SK-N-DZ (cell line): Measurements from ENCODE around the gene S100A11.

Source experiments
- DNase-seq: peaks from one replicate; pipeline ENCODE4 v3.0.0-alpha.2; 2015; ENCODE audit warnings: low spot score

Gene S100A11

DNA sequence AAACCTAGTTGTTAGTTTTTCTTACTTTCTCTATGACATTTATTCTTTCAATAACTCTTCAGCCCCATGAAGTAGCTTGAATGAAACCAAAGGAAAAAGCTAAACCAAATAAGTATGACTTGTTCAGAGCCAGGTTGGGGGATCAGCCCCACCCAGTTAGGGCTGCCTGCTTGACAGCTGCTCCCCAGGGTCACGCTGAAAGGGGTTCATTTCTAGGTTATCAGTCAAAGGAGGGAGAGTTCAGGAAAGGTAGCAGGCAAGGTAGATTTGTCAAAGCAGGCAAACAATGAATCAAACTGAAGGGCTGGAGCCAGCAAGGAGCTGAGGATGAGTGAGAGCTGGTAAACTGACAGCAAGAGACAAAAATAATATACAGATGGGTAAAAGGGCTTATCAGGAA lies 3.1 kb upstream of the S100A11 start:
- DNase-seq: no peak

DNA sequence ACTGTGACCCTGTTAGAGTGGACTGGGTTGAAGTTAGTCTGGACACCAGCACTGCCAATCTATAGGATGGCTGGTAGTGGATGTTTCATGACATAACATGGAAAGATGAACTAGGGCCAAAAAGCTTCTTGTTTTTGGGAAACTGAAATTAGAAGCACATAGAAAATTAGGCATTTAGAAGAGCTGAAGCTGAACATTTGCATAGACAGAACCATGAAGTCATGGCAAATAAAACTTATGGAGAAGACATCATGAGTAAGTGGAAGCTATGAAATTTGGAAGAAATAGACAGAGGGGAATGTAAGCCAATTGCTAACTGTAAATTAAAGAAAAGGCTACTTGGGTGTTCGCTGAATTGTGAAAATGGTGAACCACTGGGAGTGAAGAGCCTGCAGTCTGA lies 2.7 kb upstream of the S100A11 start:
- no peak for DNase-seq

GRCh38 chr1:152038871-152039270 lies 2.1 kb upstream of the S100A11 start:
- no peak for DNase-seq

DNA sequence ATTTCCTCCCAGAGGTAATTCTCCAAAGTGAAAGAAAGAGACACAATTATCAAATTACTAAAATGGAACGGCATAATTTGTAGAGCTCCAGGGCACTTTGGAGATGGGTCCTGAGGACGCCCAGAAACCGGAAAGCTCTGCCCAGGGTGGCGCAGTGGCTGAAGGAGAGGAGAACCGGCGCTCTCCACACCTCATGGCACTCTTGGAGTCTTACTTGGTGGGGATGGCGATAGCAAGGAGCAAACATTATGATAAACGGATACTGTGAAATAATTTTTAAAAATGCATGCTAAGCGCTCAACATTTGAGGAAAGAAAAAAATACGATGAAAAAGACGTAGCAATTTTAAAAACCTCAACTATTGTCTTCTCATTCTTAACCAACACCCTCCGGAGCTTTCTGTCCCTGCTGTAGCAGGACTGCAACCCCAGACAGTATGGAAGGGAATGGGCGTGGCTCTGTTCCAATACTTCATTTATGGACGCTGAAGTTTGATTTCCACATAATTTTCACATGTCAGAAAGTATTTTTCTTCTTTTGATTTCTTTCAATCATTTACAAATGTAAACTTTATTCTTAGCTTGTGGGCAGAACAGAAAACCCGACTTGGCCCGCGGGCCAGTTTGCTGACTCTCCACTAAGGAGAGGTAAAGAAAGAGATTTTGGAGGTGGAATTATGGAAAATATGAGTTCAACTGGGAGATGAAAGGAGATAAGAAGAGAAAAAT lies 1.1 kb downstream of the S100A11 start:
- peak; percentile 51 for DNase-seq

GRCh38 chr1:152034654-152035538 lies 1.9 kb downstream of the S100A11 start:
- peak; percentile 87 for DNase-seq

- no peak for DNase-seq
These were observed 2.5 kb downstream of the S100A11 start for GRCh38 chr1:152034324-152034653.

GRCh38 chr1:152029929-152030211 lies 6.9 kb downstream of the S100A11 start:
- DNase-seq: no peak

GRCh38 chr1:152029144-152029928 lies 7.5 kb downstream of the S100A11 start:
- no peak for DNase-seq

GRCh38 chr1:152026895-152027294 lies 9.9 kb downstream of the S100A11 start:
- no peak for DNase-seq

GRCh38 chr1:152024223-152024622 lies 12.6 kb downstream of the S100A11 start:
- DNase-seq: no peak

- no peak for DNase-seq
These were observed 13.6 kb downstream of the S100A11 start for GRCh38 chr1:152023221-152023620.

GRCh38 chr1:152022474-152022873 lies 14.3 kb downstream of the S100A11 start:
- DNase-seq: no peak

- DNase-seq: no peak
These were observed 15.2 kb downstream of the S100A11 start for GRCh38 chr1:152021569-152021968.

- no peak for DNase-seq
These were observed 16.0 kb downstream of the S100A11 start for GRCh38 chr1:152020849-152021248.

DNA sequence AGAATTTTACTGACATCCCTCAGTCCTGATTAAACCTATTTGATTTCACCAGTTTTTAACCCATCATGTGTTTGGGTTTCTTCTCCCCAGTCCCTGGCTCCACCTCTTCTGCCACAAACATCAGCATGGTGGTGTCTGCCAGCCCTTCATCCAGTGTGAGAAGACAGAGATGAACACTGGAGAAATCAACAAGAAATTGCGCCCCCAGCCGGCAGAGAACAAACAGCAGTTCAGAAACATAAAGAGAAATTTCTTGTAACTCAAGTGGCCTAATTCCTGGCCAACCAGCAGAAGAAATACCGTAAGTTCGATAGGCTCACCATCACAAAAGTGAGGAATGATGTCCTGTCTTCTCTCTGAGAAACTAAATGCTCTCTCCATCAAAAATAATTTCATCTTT lies 18.3 kb downstream of the S100A11 start:
- no peak for DNase-seq

GRCh38 chr1:152015766-152016165 lies 21.0 kb downstream of the S100A11 start:
- DNase-seq: no peak

DNA sequence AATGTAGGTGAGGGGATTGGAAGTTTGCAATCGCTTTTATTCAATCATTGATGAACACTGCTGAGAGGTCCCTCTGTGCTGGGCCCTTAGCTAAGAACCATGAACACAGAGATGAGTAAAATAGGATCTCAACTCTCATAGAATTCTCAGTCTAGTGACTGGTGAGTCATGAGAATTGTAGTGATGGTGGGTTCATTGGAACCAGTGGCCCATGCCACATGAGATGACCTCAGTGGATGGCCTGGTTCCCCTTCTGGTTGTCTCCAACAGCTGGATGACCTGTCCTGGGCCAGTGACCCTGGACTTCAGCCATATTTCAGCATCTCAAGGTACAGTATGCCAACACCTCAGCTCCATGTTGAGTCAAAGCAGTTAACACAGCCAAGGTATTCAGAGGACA lies 21.9 kb downstream of the S100A11 start:
- DNase-seq: no peak

DNA sequence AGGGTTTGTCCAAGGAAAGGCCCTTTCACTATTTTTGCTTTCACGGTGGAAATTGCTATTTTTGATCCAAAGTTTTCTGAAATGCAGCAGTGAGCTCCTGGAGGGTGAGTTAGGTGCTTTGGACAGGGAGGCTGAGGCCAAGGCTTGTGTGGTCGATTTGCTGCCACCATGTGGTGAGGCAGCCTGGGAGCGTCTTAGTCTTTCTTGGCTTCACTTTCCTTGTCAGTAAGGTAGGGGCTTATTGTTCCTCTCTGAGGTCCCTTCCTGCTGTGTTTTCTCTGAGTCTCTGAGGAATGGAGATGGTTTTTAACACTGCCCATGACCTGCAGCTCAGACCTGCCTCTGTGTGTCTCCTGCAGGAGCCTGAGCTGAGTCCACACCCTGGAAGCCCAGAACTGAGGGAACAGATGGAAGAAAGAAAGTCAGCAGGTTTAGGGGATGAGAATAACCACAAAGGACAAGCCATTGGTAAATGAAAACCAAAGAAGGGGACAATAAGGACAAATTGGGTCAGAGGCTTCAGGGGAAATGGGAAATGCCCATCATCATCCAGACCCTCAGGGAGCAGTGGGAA lies 23.1 kb downstream of the S100A11 start:
- DNase-seq: peak; percentile 49

DNA sequence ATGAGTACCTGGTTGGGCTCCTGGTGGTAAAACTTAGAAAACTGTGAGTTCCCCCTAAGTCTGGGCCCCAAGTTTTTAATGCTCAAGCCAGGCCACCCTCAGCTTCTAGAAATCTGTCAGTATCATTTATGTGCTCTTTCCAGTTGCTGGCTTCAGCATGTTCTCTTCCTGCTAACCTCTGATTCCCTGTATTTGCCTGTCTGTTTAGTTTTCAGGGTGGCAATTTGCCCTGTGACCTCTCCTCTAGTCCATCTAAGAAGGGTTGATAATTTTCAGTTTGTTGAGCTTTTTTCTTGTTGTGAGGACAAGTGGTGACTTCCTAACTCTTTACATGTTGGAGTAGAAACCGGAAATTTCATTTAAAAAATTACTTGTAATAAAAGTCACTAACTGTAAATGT lies 27.1 kb downstream of the S100A11 start:
- DNase-seq: no peak

- DNase-seq: no peak
These were observed 29.8 kb downstream of the S100A11 start for GRCh38 chr1:152007047-152007446.

DNA sequence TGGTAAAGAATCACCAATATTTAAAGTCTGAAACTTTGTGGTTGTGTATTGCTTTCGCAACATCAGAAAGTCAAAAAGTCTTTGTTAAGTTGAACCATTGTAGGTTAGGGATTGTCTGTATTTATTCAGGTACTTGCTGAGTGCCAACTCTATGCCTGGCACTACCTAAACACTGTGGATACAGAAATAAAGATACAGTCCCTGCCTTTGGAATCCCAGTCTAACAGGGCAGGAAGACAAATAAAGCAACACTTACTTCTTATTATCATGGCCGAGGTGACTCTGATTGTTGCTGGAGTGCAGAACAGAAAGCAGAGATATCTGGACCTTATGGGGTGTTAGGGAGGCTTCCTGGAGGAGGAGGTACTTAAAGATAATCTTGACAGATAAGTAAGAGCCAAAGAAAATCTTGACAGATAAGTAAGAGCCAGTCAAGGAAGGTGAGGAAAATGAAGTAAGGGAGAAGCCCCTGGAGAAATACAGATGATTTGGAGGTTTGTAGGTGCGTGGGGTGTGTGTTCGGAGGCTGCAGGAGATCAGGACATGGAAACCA lies 31.4 kb downstream of the S100A11 start:
- DNase-seq: no peak
